ENCODE measurements around the gene AFDN.
"Not testable (repeated sequence)": the region's sequence is repeated elsewhere in the genome, so short reads cannot be mapped to it uniquely, and the experiment has no call there.

The AFDN gene

DNA sequence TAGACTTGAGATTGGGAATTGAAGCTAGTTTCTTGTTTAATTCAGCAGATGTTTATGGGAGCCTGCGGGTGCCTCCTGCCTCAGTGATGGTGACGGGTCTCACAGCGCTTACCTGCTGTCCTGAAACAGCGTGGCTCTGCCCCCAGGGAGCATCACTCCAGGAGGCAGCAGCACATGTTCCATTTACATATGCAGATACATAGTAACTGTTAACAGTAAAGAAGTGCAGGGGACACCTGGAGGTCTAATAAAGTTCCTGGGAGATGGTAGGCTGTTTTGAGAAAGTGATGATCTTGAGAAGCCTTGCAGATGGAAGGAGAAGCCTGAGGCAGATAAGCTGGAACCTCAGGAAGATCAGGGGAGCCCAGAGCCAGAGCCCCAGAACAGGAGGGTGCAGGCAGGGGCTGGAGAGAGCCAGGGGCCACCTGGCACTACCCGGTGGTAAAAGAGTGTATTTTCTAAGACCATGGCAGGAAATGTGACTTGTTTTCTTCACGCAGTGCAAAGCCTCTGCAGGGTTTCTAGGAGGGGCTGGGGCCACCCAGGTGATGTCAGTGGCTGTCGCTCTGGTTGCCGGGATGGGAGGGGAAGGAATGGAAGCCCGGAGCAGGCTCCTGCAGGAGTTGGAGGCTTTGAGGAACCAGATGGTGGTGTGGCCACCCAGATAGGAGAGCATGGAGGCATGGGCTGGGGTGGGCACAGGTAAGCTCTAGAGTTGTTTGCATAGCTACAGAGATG lies 146.6 kb downstream of the AFDN start:
- ChIA-PET POLR2A (no interaction called here), CTCF (no interaction called here)
- no peak for TF ChIP-seq BHLHE40 (IDR thresholded peaks at IDR 0.05; ENCODE audit: borderline replicate concordance)
- TF ChIP-seq HDGF (IDR thresholded peaks at IDR 0.05; ENCODE audit: borderline replicate concordance) = no peak
- no peak for TF ChIP-seq SUZ12 (IDR thresholded peaks at IDR 0.05)
- TF ChIP-seq, protein P1, sequence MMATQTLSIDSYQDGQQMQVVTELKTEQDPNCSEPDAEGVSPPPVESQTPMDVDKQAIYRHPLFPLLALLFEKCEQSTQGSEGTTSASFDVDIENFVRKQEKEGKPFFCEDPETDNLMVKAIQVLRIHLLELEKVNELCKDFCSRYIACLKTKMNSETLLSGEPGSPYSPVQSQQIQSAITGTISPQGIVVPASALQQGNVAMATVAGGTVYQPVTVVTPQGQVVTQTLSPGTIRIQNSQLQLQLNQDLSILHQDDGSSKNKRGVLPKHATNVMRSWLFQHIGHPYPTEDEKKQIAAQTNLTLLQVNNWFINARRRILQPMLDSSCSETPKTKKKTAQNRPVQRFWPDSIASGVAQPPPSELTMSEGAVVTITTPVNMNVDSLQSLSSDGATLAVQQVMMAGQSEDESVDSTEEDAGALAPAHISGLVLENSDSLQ (IDR thresholded peaks at IDR 0.05) = no peak
- TF ChIP-seq ELF4 (IDR thresholded peaks at IDR 0.05) = no peak
- TF ChIP-seq FOXM1 (IDR thresholded peaks at IDR 0.05; ENCODE audit: borderline replicate concordance) = no peak
- no peak for TF ChIP-seq ZNF384 (IDR thresholded peaks at IDR 0.05)
- TF ChIP-seq TARDBP (IDR thresholded peaks at IDR 0.05) = no peak
- TF ChIP-seq FOXK2 (IDR thresholded peaks at IDR 0.05) = no peak
- no peak for DNase-seq (ENCODE audit: extremely low spot score)

DNA sequence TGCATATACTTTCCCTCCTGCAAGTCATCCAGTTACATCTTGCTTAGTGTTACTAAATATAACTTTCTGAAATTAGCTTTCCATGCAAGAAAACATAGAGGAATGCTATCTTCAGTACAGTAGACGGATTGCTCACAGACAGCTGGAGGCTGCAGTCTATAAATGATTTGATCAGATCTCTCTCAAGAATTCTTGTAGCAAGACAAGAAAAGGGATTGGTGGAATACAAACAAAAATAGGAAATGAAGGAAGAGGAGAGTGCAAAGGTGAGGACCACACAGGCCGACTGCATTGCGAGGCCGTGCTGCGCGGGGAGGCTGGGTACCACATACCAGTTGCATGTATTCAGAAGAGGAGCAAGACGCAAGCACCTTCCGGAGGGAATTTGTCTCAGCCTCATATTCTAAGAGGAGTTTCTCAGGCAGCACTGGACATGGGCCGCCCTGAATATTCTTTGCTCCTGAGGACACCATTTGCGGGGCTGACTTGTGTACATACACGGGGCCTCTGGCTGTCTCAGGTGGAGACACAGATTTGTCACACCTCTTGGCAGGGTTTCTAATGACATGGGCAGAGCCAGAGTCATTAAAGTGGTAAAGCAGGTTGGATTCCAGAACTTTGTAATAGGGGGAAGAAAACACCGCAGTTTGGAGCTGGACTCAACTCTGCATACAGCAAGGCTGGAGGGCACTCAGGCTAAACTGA lies 148.1 kb downstream of the AFDN start:
- DNase-seq (ENCODE audit: extremely low spot score) = no peak
- ChIA-PET POLR2A (no interaction called here), CTCF (interaction anchor here (1.1 kb wide), 1 partner anchor 15 kb away, joined by 3 read pairs; no protein-coding TSS in a partner anchor)
- TF ChIP-seq L3MBTL2 (conservative IDR thresholded peaks at IDR 0.05) = no peak
- TF ChIP-seq SP1 (IDR thresholded peaks at IDR 0.05) = no peak
- TF ChIP-seq, protein P1 (IDR thresholded peaks at IDR 0.05) = no peak
- no peak for TF ChIP-seq ELF4 (IDR thresholded peaks at IDR 0.05)

DNA sequence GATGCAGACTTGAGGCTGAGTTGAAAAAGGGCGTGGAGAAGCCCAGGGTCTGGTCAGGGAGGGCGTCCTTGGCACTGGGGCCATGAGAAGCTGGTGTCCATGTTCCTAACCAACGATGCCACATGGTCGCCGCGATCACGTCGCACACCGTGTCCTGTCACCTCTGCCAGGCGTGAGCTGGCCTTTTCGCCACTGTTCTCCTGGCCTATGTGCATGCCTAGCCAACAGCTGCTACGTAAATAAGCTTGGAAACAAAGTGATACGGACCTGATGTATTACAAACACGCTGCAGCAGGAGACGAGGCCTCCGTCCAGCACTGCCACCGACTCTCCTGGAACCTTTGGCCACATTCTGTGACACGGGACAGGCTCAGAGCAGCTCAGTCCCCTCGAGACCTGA lies 148.7 kb downstream of the AFDN start:
- DNase-seq (ENCODE audit: extremely low spot score) = no peak
- TF ChIP-seq ZNF384 (IDR thresholded peaks at IDR 0.05) = no peak
- no peak for TF ChIP-seq TARDBP (IDR thresholded peaks at IDR 0.05)
- ChIA-PET CTCF (no interaction called here), POLR2A (no interaction called here)

DNA sequence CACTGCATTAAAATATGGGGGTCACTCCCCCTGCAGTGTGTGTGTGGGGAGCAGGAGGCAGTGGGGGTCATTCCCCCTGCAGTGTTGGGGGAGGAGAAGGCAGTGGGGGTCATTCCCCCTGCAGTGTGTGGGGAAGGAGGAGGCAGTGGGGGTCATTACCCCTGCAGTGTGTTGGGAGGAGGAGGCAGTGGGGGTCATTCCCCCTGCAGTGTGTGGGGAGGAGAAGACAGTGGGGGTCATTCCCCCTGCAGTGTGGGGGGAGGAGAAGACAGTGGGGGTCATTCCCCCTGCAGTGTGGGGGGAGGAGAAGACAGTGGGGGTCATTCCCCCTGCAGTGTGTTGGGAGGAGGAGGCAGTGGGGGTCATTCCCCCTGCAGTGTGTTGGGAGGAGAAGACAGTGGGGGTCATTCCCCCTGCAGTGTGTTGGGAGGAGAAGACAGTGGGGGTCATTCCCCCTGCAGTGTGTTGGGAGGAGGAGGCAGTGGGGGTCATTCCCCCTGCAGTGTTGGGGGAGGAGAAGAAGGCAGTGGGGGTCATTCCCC lies 149.5 kb downstream of the AFDN start:
- CTCF ChIA-PET; DNase-seq (ENCODE audit: extremely low spot score); POLR2A ChIA-PET: not testable (repeated sequence)

DNA sequence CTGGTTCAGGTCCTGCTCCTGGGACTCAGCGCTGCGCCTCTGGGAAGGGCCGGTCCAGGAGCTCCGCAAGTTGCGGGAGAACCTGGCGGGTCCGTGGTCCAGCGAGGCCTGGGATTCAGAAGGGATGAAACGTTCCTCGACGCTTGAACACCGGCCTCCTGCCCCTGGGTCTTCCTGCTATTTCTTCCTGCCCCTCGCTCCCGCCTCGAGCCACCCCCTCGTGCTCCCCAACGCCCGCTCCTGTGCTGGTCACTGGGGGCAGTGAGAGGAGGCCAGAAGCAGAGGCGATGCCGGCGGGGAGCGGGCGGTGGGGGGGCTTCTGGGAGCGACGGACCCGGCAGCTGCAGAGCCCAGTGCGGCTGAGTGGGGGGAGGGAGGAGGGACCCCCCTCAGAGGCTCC lies 150.0 kb downstream of the AFDN start:
- POLR2A ChIA-PET = no interaction called here

DNA sequence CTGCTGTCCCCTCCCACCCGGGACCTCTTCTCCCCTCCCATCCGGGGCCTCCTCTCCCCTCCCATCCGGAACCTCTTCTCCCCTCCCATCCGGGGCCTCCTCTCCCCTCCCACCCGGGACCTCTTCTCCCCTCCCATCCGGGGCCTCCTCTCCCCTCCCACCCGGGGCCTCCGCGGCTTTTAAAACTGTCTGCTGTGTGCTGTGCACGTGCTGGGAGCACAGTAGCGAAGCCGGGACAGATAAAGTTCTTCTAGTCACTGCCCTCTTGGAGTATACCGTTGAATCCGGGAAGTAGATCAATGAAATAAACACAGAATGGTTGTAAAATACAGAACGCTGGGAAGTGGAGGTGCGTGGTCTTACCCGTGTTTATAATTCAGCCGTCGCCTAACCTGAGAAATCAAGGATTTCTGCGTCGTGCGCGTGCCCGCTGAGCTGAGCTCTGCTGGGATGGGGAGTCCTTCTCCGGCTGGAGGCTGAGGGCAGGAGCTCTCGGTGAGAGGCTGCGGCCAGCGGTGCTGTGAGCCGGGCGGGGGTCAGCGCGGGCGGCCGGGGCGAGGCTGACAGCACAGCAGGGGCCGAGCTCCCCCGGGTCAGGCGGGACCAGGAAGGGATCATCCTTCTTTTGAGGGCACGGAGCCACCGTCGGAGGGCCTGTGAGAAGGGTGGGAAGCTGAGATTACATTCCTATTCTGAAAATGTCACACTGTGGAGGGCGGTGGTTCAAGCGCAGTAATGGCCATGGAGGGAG lies 151.2 kb downstream of the AFDN start:
- TF ChIP-seq BHLHE40 (IDR thresholded peaks at IDR 0.05; ENCODE audit: borderline replicate concordance) = no peak
- TF ChIP-seq HDGF (IDR thresholded peaks at IDR 0.05; ENCODE audit: borderline replicate concordance) = no peak
- TF ChIP-seq, protein P1 (IDR thresholded peaks at IDR 0.05) = no peak
- TF ChIP-seq ARNT (IDR thresholded peaks at IDR 0.05) = no peak
- TF ChIP-seq CTBP1 (IDR thresholded peaks at IDR 0.05; ENCODE audit: borderline replicate concordance) = no peak
- TF ChIP-seq SUZ12 (IDR thresholded peaks at IDR 0.05) = no peak
- no peak for TF ChIP-seq FOXA1 (IDR thresholded peaks at IDR 0.05)
- no peak for TF ChIP-seq FOXM1 (IDR thresholded peaks at IDR 0.05; ENCODE audit: borderline replicate concordance)
- TF ChIP-seq SP1 (IDR thresholded peaks at IDR 0.05) = no peak
- no peak for TF ChIP-seq NFRKB (IDR thresholded peaks at IDR 0.05)
- TF ChIP-seq TARDBP (IDR thresholded peaks at IDR 0.05) = no peak
- CTCF ChIA-PET = no interaction called here
- no peak for DNase-seq (ENCODE audit: extremely low spot score)

More for the DNA sequence above, 150.0 kb downstream of the AFDN start:
- CTCF ChIA-PET = no interaction called here
- DNase-seq (ENCODE audit: extremely low spot score) = no peak
- TF ChIP-seq TARDBP (IDR thresholded peaks at IDR 0.05) = no peak
- TF ChIP-seq BHLHE40 (IDR thresholded peaks at IDR 0.05; ENCODE audit: borderline replicate concordance) = no peak
- no peak for TF ChIP-seq FOXM1 (IDR thresholded peaks at IDR 0.05; ENCODE audit: borderline replicate concordance)
- no peak for TF ChIP-seq FOXA1 (IDR thresholded peaks at IDR 0.05)
- no peak for TF ChIP-seq CTBP1 (IDR thresholded peaks at IDR 0.05; ENCODE audit: borderline replicate concordance)
- TF ChIP-seq ELF4 (IDR thresholded peaks at IDR 0.05) = no peak
- no peak for TF ChIP-seq L3MBTL2 (conservative IDR thresholded peaks at IDR 0.05)
- no peak for TF ChIP-seq SP1 (IDR thresholded peaks at IDR 0.05)
- no peak for TF ChIP-seq LEF1 (IDR thresholded peaks at IDR 0.05; ENCODE audit: borderline replicate concordance)
- TF ChIP-seq FOXK2 (IDR thresholded peaks at IDR 0.05) = no peak
- no peak for TF ChIP-seq HDGF (IDR thresholded peaks at IDR 0.05; ENCODE audit: borderline replicate concordance)
- TF ChIP-seq NFRKB (IDR thresholded peaks at IDR 0.05) = no peak
- TF ChIP-seq SUZ12 (IDR thresholded peaks at IDR 0.05) = no peak
- TF ChIP-seq, protein P1 (IDR thresholded peaks at IDR 0.05) = no peak
- no peak for TF ChIP-seq ZNF384 (IDR thresholded peaks at IDR 0.05)
- no peak for TF ChIP-seq ARNT (IDR thresholded peaks at IDR 0.05)

More for the DNA sequence above, 151.2 kb downstream of the AFDN start:
- POLR2A ChIA-PET = no interaction called here
